Spleen (tissue), 11 donors: ENCODE data around the gene TMA7. TPM values are rescaled to one million over a fixed set of nuclear protein-coding genes. Genes with fewer than 3 reads are reported as not detected.
A peak's percentile ranks its signal among the peaks of the same experiment; 100 is the strongest.

Experiments used
- DNase-seq: peaks from one replicate; pipeline ENCODE4 v3.0.0-alpha.2; 2020
- H3K27ac ChIP-seq, 8 donors: fragments of 200-600 bp; sonication (generic) in 7 of 8; 1 replicate in 4 of 8; 2 replicates in 4 of 8; pipeline versions ENCODE4 v1.5.0 to v1.8.0; 2016 to 2021; ENCODE audit warnings: inconsistent platforms in 4 of 8, mild to moderate bottlenecking in 4 of 8, moderate library complexity in 1 of 8
- H3K27me3 ChIP-seq, 7 donors: fragments of 200-600 bp; sonication (generic) in 6 of 7; replicated peaks in 1 of 7; 1 replicate in 4 of 7; 2 replicates in 3 of 7; pipeline versions ENCODE4 v1.5.0 to v1.8.0; 2016 to 2021; ENCODE audit warnings: inconsistent platforms in 3 of 7, mild to moderate bottlenecking in 1 of 7
- H3K36me3 ChIP-seq, 6 donors: fragments of 200-600 bp; sonication (generic) in 5 of 6; 1 replicate in 4 of 6; 2 replicates in 2 of 6; pipeline versions ENCODE4 v1.5.0 to v1.8.0; 2016 to 2021; ENCODE audit warnings: inconsistent platforms in 2 of 6
- H3K4me1 ChIP-seq, 6 donors: fragments of 200-600 bp; sonication (generic) in 5 of 6; 1 replicate in 3 of 6; 2 replicates in 3 of 6; pipeline versions ENCODE4 v1.5.0 to v1.8.0; 2016 to 2021; ENCODE audit warnings: inconsistent platforms in 3 of 6
- H3K4me3 ChIP-seq, 8 donors: fragments of 200-600 bp; sonication (generic) in 7 of 8; 1 replicate in 4 of 8; 2 replicates in 4 of 8; pipeline versions ENCODE4 v1.5.0 to v1.8.0; 2016 to 2021; ENCODE audit warnings: inconsistent platforms in 4 of 8, mild to moderate bottlenecking in 4 of 8, moderate library complexity in 2 of 8
- H3K9me3 ChIP-seq, 8 donors: fragments of 200-600 bp; sonication (generic) in 7 of 8; 1 replicate in 4 of 8; 2 replicates in 4 of 8; pipeline versions ENCODE4 v1.5.0 to v1.8.0; 2016 to 2021; ENCODE audit warnings: inconsistent platforms in 4 of 8
- POLR2A ChIP-seq, 3 donors: fragments of 450-650 bp; IDR thresholded peaks; one replicate each; pipeline ENCODE4 v1.5.1; 2017; ENCODE audit warnings: antibody characterized with exemption in 3 of 3, mild to moderate bottlenecking in 1 of 3
- POLR2AphosphoS5 ChIP-seq, 3 donors: sonication (generic); formaldehyde crosslinking; IDR thresholded peaks; one replicate each; pipeline ENCODE4 v1.5.1; 2017; ENCODE audit warnings: antibody characterized with exemption in 3 of 3
- WGBS, 5 donors: extraction: QIAGEN DNeasy Blood & Tissue Kit in 3 of 5; methylation state at CpG; one replicate each; pipeline versions ENCODE4 v1.1.5 to v1.1.7; 2013 to 2018; 5-methylcytosine and 5-hydroxymethylcytosine counted together
- intact Hi-C: fragments of 100-400 bp; cut with DNase I; formaldehyde crosslinking; loops from one replicate; pipeline ENCODE4 v1.15.0; 2023; ENCODE audit warnings: low total_unique reads
- polyA plus RNA-seq, 3 donors: library from polyadenylated mRNA; stranded (reverse); fragments of 200-250 nt; gene quantifications; one replicate each; pipeline ENCODE4 v1.2.1, GENCODE V29; 2013
- total RNA-seq, 7 donors: library from RNA; depleted of rRNA in 3 of 7; stranded (reverse); fragments of >200 nt in 3 of 7; fragmentation: NEBNext Ultra II Directional in 4 of 7; extraction: Animal tissue kit (Norgen Biotek cat#: 25700) in 4 of 7; gene quantifications; one replicate each; pipeline versions ENCODE4 v1.1.0 to v1.2.1, GENCODE V29; 2016 to 2021
- TF ChIP-seq, protein P1 (sequence below), 11 experiments: fragments of 200-600 bp in 7 of 11; fragments of 450-650 bp in 4 of 11; sonication (generic) in 4 of 11; IDR thresholded peaks in 8 of 11; conservative IDR thresholded peaks in 3 of 11; 1 replicate in 7 of 11; 2 replicates in 4 of 11; pipeline versions ENCODE4 v1.4.0 to v1.8.0; 2016 to 2021; ENCODE audit warnings: antibody characterized with exemption in 11 of 11, inconsistent platforms in 4 of 11, mild to moderate bottlenecking in 1 of 11
- donor health status: healthy with polysubstance abuse.
- donor health status: DM: no; HTN: no; CAD: no; lungs with moderate emphysema.
- donor health status: DM: no; HTN: no; CAD: no.
- donor health status: Bipolar disorder and iron deficiency.
- donor health status: healthy.
- donor health status: DM: no; HTN: no; CAD: no.
- donor health status: DM: yes; HTN: yes; CAD: no.

The TMA7 gene
- total and polyA plus RNA-seq, 10 donors = 145 to 753 (median 216) TPM

DNA sequence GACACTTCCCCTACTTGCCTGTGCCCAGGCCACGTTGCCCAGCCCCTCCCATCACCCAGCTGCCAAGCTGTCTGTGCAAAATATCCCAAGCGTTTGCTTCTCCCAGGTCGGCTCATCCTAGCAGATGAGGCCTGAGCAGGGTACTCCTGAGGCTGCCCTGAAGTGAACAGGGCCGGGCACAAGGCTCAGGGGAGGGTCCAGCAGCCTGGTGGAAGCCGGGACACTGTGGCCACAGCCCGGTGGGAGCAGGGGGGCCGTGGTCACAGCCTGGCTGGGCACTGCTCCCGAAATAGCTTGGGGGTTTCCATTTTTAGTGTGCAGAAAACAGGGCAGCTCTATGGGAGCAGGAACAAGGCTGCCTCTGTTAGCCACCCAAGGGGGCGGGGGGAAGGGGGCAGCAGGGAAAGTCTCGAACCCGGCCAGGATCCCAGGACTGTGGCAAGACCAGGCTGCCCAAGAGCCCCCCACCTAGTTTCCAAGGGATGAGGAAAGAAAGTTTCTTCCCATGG is 13.6 kb upstream of the TMA7 start:
- H3K27ac ChIP-seq = peak overlapping the region in 5 of 8 donors; percentile 41 to 89 (median 85)

DNA sequence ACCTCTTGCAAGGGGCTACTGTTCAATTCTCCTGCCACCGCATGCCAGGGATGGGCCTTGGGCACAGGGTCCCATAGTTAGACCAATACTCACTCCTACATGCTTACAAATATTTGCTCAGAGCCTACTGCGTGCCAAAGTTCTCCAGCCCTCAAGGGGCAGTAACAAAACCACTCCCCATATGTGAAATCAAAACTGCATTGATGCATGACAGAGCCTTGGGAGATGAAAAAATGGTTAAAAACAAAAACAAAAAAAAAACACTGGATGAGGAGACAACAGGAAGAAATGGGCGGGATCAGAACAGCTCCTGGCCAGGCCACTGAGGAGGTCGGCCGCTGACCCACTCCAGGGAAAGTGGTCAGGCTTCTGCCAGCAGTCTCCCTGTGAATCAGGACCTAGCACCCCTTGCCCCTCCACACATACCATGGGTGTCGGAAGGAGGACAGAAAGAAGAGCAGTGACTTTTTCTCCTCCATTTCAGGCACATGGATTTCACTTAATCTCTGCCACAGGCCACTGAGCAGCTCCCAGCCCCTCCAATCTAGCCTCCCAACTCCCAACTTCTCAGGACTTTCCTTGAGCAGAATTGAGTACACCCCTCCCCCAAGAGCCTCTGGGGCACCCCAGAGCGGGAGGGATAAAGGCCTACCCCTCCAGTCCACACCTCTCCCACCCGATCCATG is 13.0 kb upstream of the TMA7 start:
- intact Hi-C loops = no loop called here
- Histone ChIP-seq H3K27ac (peak overlapping the region in 7 of 8 donors; percentile 15 to 89 (median 85)), H3K4me3 (peak overlapping the region in 5 of 8 donors; percentile 16 to 83 (median 76)), H3K9me3 (no peaks in the 10 kb centered on the region), H3K36me3 (peaks cover 0 to 18% (median 2%) of the 10 kb centered on the region in 6 donors), H3K27me3 (peaks cover 0 to 25% (median 9%) of the 10 kb centered on the region in 7 donors), H3K4me1 (peaks cover 8 to 83% (median 43%) of the 10 kb centered on the region in 6 donors)
- TF ChIP-seq, protein P1, sequence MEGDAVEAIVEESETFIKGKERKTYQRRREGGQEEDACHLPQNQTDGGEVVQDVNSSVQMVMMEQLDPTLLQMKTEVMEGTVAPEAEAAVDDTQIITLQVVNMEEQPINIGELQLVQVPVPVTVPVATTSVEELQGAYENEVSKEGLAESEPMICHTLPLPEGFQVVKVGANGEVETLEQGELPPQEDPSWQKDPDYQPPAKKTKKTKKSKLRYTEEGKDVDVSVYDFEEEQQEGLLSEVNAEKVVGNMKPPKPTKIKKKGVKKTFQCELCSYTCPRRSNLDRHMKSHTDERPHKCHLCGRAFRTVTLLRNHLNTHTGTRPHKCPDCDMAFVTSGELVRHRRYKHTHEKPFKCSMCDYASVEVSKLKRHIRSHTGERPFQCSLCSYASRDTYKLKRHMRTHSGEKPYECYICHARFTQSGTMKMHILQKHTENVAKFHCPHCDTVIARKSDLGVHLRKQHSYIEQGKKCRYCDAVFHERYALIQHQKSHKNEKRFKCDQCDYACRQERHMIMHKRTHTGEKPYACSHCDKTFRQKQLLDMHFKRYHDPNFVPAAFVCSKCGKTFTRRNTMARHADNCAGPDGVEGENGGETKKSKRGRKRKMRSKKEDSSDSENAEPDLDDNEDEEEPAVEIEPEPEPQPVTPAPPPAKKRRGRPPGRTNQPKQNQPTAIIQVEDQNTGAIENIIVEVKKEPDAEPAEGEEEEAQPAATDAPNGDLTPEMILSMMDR (IDR thresholded peaks at IDR 0.05 in 8 of 11, conservative IDR thresholded peaks at IDR 0.05 in 3 of 11) = no peak
- TF ChIP-seq POLR2A (IDR thresholded peaks at IDR 0.05) (no peak), POLR2AphosphoS5 (IDR thresholded peaks at IDR 0.05) (no peak)
- WGBS, 5 donors = 61 to 75% (median 73%) methylated on average over 8 of the region's 8 CpGs
- DNase-seq = no peak

More for the DNA sequence above, 13.6 kb upstream of the TMA7 start:
- Histone ChIP-seq H3K9me3 (no peaks in the 10 kb centered on the region), H3K4me1 (peaks cover 8 to 77% (median 40%) of the 10 kb centered on the region in 6 donors), H3K4me3 (peak overlapping the region in 1 of 8 donors; percentile 82), H3K27me3 (peaks cover 0 to 25% (median 9%) of the 10 kb centered on the region in 7 donors), H3K36me3 (peaks cover 0 to 15% (median 0%) of the 10 kb centered on the region in 6 donors)
- intact Hi-C loops = no loop called here
- 61 to 84% (median 69%) methylated on average over 6 to 11 of the region's 11 CpGs for whole genome bisulfite sequencing, 5 donors
- DNase-seq = no peak
- TF ChIP-seq POLR2A (IDR thresholded peaks at IDR 0.05) = no peak
- TF ChIP-seq, protein P1 (IDR thresholded peaks at IDR 0.05 in 8 of 11, conservative IDR thresholded peaks at IDR 0.05 in 3 of 11) = no peak
- TF ChIP-seq POLR2AphosphoS5 (IDR thresholded peaks at IDR 0.05) = no peak

DNA sequence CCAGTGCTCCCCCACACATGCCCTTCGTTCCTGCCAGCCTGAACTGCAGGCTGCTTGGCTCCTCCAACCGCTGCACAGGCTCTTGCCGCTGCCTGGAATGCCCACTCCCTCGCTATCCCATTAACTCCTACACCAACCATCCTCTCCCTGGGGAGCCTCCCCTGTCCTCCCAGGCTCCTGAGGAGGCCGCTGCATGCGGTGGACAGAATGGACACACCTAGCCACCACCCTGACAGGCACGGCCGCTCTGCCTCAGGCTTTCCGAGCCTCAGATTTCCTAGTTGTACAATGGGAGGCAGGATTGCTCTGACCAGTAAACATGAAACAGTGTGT is 12.5 kb upstream of the TMA7 start:
- TF ChIP-seq, protein P1 (IDR thresholded peaks at IDR 0.05 in 8 of 11, conservative IDR thresholded peaks at IDR 0.05 in 3 of 11) = no peak
- TF ChIP-seq POLR2A (IDR thresholded peaks at IDR 0.05) = no peak
- TF ChIP-seq POLR2AphosphoS5 (IDR thresholded peaks at IDR 0.05) = peak in 1 of 3 donors; percentile 19
- WGBS, 5 donors = 73 to 89% (median 79%) methylated on average over 9 of the region's 9 CpGs
- DNase-seq = no peak
- peak overlapping the region in 6 of 8 donors; percentile 82 to 89 (median 86) for H3K27ac ChIP-seq
- H3K9me3 ChIP-seq = no peaks in the 10 kb centered on the region
- H3K4me3 ChIP-seq = peak overlapping the region in 5 of 8 donors; percentile 16 to 83 (median 76)
- intact Hi-C loops = no loop called here
- peaks cover 8 to 88% (median 47%) of the 10 kb centered on the region in 6 donors for H3K4me1 ChIP-seq
- H3K36me3 ChIP-seq = peaks cover 0 to 24% (median 7%) of the 10 kb centered on the region in 6 donors
- peaks cover 0 to 25% (median 9%) of the 10 kb centered on the region in 7 donors for H3K27me3 ChIP-seq

DNA sequence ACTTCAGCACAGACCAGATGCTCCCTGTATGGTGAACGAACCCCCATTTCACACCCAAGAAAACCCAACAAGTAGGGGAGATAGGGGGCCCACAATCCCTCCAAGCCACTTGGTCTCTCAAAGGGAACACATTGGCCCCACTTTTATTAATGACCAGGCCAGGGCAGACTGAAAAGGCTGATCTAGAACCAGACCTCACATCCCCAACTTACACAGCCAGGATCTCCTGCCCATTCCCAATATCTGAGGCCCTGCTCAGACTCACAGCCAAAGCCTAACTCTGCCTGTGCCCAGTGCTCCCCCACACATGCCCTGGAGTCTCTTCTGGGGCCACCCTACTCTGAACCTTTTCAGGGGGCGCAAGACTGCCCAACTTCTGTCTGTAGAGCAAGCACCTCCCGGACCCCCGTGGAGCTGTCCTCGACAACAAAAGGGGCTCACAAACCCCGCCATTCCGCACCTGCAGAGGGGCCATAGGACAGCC is 11.9 kb upstream of the TMA7 start:
- no peak for DNase-seq
- no peak for TF ChIP-seq POLR2AphosphoS5 (IDR thresholded peaks at IDR 0.05)
- TF ChIP-seq POLR2A (IDR thresholded peaks at IDR 0.05) = no peak
- TF ChIP-seq, protein P1 (IDR thresholded peaks at IDR 0.05 in 8 of 11, conservative IDR thresholded peaks at IDR 0.05 in 3 of 11) = no peak

More for the DNA sequence above, 11.9 kb upstream of the TMA7 start:
- Histone ChIP-seq H3K27me3 (peaks cover 0 to 25% (median 9%) of the 10 kb centered on the region in 7 donors), H3K27ac (peak overlapping the region in 7 of 8 donors; percentile 35 to 89 (median 86)), H3K36me3 (peaks cover 0 to 29% (median 12%) of the 10 kb centered on the region in 6 donors), H3K4me3 (peak overlapping the region in 7 of 8 donors; percentile 70 to 83 (median 76)), H3K9me3 (no peaks in the 10 kb centered on the region), H3K4me1 (peaks cover 8 to 93% (median 50%) of the 10 kb centered on the region in 6 donors)
- intact Hi-C loops = no loop called here
- 71 to 82% (median 76%) methylated on average over 7 of the region's 7 CpGs for WGBS, 5 donors
